HG03095 (cell line): Measurements from ENCODE around the gene LMX1B.

Experiments
- ATAC-seq: cut with Tn5 transposase; IDR thresholded peaks from one replicate; pipeline ENCODE4 v1.9.1; 2021; ENCODE audit warnings: moderate library complexity; ENCODE audit not compliant: unreplicated experiment

LMX1B gene

GRCh38 chr9:126693428-126693944, 79.8 kb downstream of the LMX1B start:
- no peak for ATAC-seq

- no peak for ATAC-seq
These were observed 80.7 kb downstream of the LMX1B start for GRCh38 chr9:126694206-126695081.

GRCh38 chr9:126695186-126695585, 81.5 kb downstream of the LMX1B start:
- no peak for ATAC-seq

DNA sequence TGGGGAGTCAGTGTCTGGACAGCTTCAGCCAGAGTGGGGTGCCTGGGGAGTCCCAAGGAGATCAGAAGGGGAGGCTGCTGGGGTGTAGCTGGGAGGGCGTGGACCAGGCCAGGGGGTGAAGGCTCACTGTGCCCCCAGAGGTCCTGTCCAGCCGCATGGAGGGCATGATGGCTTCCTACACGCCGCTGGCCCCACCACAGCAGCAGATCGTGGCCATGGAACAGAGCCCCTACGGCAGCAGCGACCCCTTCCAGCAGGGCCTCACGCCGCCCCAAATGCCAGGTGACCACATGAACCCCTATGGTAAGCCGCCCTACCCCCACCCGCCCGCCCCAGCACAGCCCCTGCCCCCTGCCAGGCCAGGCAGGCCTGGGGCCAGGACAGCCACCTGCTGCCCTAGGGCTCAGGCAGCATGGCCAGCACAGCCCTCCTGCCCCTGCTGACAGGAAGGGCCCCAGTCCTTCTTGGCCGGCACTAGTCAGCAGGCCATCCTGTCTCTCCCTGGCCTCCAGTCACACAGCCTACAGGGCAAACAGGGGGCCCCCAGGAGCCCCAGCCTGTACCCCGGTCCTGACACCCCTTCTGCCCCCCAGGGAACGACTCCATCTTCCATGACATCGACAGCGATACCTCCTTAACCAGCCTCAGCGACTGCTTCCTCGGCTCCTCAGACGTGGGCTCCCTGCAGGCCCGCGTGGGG, 82.1 kb downstream of the LMX1B start:
- no peak for ATAC-seq

DNA sequence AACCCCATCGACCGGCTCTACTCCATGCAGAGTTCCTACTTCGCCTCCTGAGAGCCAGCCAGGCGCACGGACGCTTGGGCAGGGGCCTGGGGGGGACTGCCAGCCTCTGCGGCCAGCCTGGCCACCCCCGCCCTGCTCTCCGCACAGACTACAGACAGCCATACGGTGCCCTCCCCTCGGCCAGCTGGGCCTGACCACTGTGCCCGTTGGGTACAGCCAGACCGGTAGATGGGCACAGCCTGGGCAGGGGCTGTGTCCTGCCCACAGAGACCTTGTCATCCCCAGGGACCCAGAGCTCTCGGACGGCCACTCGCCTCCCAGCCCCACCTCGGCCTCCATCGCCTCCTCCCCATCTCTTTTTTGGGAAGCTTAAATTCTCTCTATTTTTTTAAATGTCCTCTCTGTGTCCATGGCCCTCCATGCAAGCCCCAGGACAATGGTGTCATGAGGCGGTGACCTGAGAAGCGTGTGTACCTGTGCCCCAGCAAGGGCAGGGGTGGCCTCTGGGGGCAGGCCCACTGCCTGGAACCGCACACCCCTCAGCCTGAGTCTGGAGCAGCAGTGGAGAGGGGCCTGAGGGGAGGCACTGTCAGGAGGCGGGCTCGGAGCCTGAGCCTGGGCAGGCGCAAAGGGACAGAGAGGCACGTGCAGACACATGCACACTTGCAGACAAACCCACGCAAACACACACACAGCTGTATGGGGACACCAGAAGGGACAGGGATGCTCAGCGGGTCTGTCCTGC, 82.8 kb downstream of the LMX1B start:
- no peak for ATAC-seq

DNA sequence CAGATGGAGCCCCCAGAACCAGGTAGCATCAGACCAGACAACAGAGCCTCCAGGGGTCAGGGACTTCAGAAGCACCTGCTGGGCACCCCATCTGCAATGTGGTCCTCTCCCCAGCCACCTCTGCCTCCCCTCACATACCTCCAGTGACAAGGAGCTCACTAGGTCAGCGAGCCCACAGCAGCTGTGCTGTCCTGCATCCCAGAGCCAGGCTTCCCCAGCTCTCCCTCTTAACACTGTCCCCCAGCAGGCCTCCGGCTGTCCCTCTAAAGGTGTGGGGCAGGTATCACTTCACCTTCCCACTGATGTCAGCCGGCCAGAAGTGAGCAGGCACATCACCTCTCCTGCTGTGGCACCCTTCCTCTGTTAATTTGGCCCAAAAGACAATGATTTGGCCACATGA, 83.6 kb downstream of the LMX1B start:
- no peak for ATAC-seq

DNA sequence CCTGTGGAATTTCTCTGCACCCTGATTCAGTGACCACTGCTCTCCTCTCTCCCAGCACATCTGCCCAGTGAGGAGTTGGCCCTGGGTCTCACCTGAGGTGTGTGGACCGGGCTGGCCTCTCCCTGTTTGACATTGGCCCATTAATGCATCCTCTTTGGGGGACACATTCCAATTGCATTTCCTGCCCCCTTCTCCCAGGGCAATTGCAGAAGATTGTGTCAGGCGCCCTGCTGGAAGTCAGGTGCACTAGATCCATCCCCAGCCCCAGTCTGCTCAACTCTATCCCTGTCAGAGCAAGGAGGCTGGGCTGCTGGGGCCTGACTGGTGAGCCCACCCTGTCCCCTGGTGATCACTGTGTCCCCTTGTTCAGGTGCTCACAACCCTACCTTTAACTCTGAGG, 84.5 kb downstream of the LMX1B start:
- ATAC-seq: no peak

DNA sequence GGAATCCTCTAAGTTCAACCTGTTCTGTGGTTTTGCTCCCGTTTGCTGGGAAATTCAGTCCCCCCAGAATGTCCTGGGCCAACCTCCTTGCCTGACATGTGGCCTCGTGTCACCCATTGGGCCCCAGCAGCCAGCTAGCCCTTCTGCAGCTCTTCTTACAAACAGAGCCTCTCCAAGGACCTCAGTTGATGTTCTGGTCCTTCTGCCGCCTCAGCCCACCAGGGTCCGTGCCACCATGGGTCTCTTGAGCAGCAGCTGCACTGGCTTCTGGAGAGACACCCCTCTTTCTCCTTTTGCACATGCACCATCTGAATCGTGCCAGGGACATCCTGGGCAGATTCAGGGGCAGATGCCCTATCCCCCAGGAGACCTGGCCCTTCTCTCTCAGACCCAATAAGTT, 85.0 kb downstream of the LMX1B start:
- ATAC-seq: no peak

- no peak for ATAC-seq
These were observed 85.7 kb downstream of the LMX1B start for GRCh38 chr9:126699401-126699881.

DNA sequence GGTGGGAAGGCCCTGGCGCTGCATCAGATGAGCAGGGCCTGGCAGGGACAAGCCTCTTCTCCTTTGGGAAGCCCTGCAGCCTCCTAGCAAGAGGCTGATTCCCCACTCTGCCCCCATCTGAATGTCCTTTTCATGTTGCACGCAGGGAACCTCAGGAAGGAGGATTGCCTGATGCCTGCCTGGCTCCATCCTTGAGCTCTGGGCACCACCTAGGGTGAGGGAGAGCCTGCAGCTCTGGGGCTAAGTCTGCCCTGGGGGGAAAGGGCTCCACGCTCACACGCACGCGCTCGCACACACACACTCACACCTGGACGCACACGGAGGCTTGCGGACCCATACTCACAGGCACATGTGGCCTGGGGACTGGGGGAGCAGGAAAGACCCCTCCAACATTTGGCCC, 86.6 kb downstream of the LMX1B start:
- ATAC-seq: no peak

DNA sequence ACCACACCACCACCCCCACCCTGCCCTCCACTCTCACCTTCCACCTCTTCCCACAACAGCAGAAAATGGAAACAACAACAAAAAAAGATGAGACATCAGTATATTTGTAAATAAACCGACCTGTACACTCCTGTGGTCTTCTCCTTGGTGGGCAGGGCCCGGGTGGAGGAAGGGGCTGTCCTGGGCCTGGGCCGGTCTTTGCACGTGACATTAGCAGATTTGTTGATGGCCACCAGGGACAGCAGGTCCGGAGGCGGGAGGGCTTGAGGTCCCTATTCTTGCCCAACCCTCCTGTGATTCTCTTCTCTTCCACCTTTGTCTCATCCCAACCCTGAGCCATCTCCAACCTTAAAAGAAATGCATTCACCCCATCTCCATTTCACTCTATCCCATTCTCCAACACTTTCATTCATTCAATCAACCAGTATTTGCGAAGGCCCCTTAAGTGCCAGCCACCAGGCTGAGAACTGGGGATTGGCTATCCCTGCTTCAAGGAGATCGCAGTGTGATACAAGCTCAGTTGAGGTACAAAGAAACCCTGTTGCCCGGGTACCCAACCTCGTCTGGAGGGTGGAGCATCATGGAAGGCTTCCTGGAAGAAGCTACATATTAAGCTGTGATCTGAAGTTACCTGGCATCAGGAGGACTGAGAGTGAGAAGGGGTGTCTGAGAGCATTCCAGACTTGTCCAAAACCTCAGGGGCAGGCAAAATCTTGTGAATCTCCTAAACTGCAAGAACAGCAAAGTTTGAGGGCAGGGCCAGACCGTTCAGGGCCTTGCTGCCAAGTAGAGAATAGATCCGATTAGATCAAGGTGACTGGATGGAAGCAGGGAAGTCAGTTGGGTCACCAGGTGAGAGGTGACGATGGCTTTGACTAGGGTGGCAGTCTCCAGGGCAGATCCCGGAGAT, 87.4 kb downstream of the LMX1B start:
- no peak for ATAC-seq

- ATAC-seq: no peak
These were observed 88.0 kb downstream of the LMX1B start for GRCh38 chr9:126701813-126702140.

GRCh38 chr9:126702151-126703001, 88.6 kb downstream of the LMX1B start:
- no peak for ATAC-seq

GRCh38 chr9:126703002-126703865, 89.5 kb downstream of the LMX1B start:
- ATAC-seq: no peak

DNA sequence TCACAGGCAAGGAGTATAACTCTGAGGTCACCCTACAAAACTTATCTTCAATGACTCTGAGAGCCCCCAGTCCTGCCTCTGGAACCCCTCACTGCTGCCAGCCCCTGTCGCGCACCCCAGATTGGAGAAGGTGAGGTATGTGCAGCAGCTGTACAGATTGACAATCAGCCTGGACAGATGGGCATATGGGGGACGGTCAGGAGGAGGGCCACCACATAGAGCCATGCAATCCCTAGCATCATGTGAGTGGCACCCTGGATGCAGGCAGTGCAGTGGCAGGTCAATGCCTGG, 90.1 kb downstream of the LMX1B start:
- ATAC-seq: no peak

GRCh38 chr9:126704157-126704891, 90.6 kb downstream of the LMX1B start:
- ATAC-seq: no peak

GRCh38 chr9:126704892-126705766, 91.4 kb downstream of the LMX1B start:
- peak; percentile 55 for ATAC-seq
